K562 (cell line): ENCODE results near the gene ELAVL3. TPM values are rescaled to one million over a fixed set of nuclear protein-coding genes. Genes with fewer than 3 reads are reported as not detected.

ENCODE experiments used
- ATAC-seq: fragments of 200-7000 bp; cut with Tn5 transposase; 3 replicates; pipeline ENCODE4 v1.9.1; 2020; ENCODE audit warnings: moderate library complexity
- BruUV-seq: library from RNA; stranded (reverse); fragments of 400-500 nt; replicated peaks from 2 replicates; lab custom pipeline; 2021; lab: Mats Ljungman, UMichigan
- CTCF ChIA-PET: fragments of 300-600 bp; formaldehyde crosslinking; extraction: SDS; loops from one replicate; lab custom pipeline; 2021; ENCODE audit warnings: low intra/inter-chr PET ratio; lab: Yijun Ruan, JAX
- POLR2A ChIA-PET: fragments of 300-600, 350-650 bp; sonication (Branson Sonifier 250); formaldehyde crosslinking; extraction: SDS; loops from one replicate; lab custom pipeline; 2021; ENCODE audit warnings: antibody characterized with exemption, inconsistent platforms; lab: Yijun Ruan, JAX
- DNase-seq, 4 experiments: peaks; one replicate each; pipeline versions ENCODE4 v3.0.0 to v3.0.0-alpha.2; 2011 to 2018; ENCODE audit warnings: low spot score in 3 of 4, mixed read lengths in 3 of 4; ENCODE audit errors: extremely low read depth in 1 of 4
- FAIRE-seq: peaks from 2 replicates; lab custom pipeline; 2011; peaks lifted over from hg19 to GRCh38; lab: Jason Lieb, UNC
- H2AFZ ChIP-seq: 2 replicates; pipeline ENCODE4 v1.6.0; 2011; ENCODE audit warnings: low read depth, low read length, control low read depth, inconsistent platforms
- H3K27ac ChIP-seq: fragments of 200-600 bp; 3 replicates; pipeline ENCODE4 v1.8.0; 2011; ENCODE audit warnings: low read depth, mild to moderate bottlenecking, control low read depth, inconsistent platforms, low read length, moderate library complexity, mixed read lengths; ENCODE audit errors: extremely low read depth
- H3K27me3 ChIP-seq, 2 experiments: fragments of 300-600 bp in 1 of 2; 2 replicates in 1 of 2; 3 replicates in 1 of 2; pipeline versions ENCODE4 v1.6.0 to v1.8.0; 2011; ENCODE audit warnings: inconsistent platforms in 2 of 2, low read length in 2 of 2, mild to moderate bottlenecking in 1 of 2, mixed read lengths in 1 of 2, moderate library complexity in 1 of 2; ENCODE audit not compliant: control insufficient read depth in 2 of 2, insufficient read depth in 2 of 2
- H3K36me3 ChIP-seq: fragments of 300-600 bp; 3 replicates; pipeline ENCODE4 v1.8.0; 2011; ENCODE audit warnings: mild to moderate bottlenecking, low read length, inconsistent platforms; ENCODE audit not compliant: control insufficient read depth, insufficient read depth
- H3K4me1 ChIP-seq, 2 experiments: fragments of 200-600 bp in 1 of 2; replicated peaks in 1 of 2; 2 replicates in 1 of 2; 3 replicates in 1 of 2; pipeline versions ENCODE4 v1.5.1 to v1.8.0; 2011; ENCODE audit warnings: inconsistent platforms in 2 of 2, low read length in 2 of 2, mild to moderate bottlenecking in 1 of 2, mixed read lengths in 1 of 2, moderate library complexity in 1 of 2; ENCODE audit not compliant: control insufficient read depth in 2 of 2, insufficient read depth in 2 of 2
- H3K4me2 ChIP-seq: 2 replicates; pipeline ENCODE4 v1.6.1; 2011; ENCODE audit warnings: low read length, control low read depth, inconsistent platforms, mixed read lengths; ENCODE audit not compliant: insufficient read depth
- H3K4me3 ChIP-seq: fragments of 200-600 bp; sonication (generic), shearing (Covaris generic); 2 replicates; pipeline ENCODE4 v1.5.1; 2016; ENCODE audit warnings: control low read depth, inconsistent platforms
- H3K79me2 ChIP-seq: fragments of 200-600 bp; 3 replicates; pipeline ENCODE4 v1.8.0; 2011; ENCODE audit warnings: low read length, inconsistent platforms; ENCODE audit not compliant: control insufficient read depth, insufficient read depth
- H3K9ac ChIP-seq, 2 experiments: 2 replicates each; pipeline versions ENCODE4 v1.6.0 to v1.6.1; 2011; ENCODE audit warnings: low read depth in 2 of 2, low read length in 2 of 2, control low read depth in 1 of 2, inconsistent platforms in 1 of 2, mild to moderate bottlenecking in 1 of 2, mixed read lengths in 1 of 2; ENCODE audit not compliant: insufficient read depth in 1 of 2
- H3K9me1 ChIP-seq: one replicate; pipeline ENCODE4 v1.6.0; 2011; ENCODE audit warnings: inconsistent platforms, mild to moderate bottlenecking, low read length, moderate library complexity; ENCODE audit not compliant: control insufficient read depth, insufficient read depth
- H3K9me3 ChIP-seq: replicated peaks from 2 replicates; pipeline ENCODE4 v1.5.1; 2011; ENCODE audit warnings: low read depth, low read length, inconsistent platforms; ENCODE audit not compliant: control insufficient read depth, insufficient read depth
- H4K20me1 ChIP-seq: replicated peaks from 2 replicates; pipeline ENCODE4 v1.6.1; 2011; ENCODE audit warnings: low read length, inconsistent platforms, mixed read lengths; ENCODE audit not compliant: control insufficient read depth, insufficient read depth
- CBFA2T3 ChIP-seq: fragments of 450-650 bp; IDR thresholded peaks from 2 replicates; pipeline ENCODE4 v1.6.1; 2017
- CEBPG ChIP-seq, 3 experiments: fragments of 200-800 bp in 1 of 3; sonication (Bioruptor generic) in 1 of 3; sonication (generic) in 1 of 3; formaldehyde crosslinking in 1 of 3; IDR thresholded peaks in 2 of 3; conservative IDR thresholded peaks in 1 of 3; 2 replicates each; pipeline versions ENCODE4 v1.6.1 to v1.8.0; 2016 to 2022; ENCODE audit warnings: missing compliant biosample characterization in 2 of 3, missing genetic modification characterization in 2 of 3, mild to moderate bottlenecking in 1 of 3, missing genetic modification reagents in 1 of 3
- DDX20 ChIP-seq: fragments of 450-650 bp; IDR thresholded peaks from 2 replicates; pipeline ENCODE4 v1.6.1; 2016; ENCODE audit warnings: missing genetic modification characterization, low read depth, mild to moderate bottlenecking, missing compliant biosample characterization, moderate library complexity
- FOS ChIP-seq: IDR thresholded peaks from 3 replicates; pipeline ENCODE4 v1.6.1; 2011; ENCODE audit not compliant: insufficient read length; ENCODE audit errors: extremely low read depth
- FOSL1 ChIP-seq: fragments of 200-800 bp; sonication (Bioruptor generic); conservative IDR thresholded peaks from 2 replicates; pipeline ENCODE4 v1.6.1; 2016; ENCODE audit warnings: missing genetic modification characterization, missing compliant biosample characterization
- FOXA1 ChIP-seq: fragments of 450-650 bp; IDR thresholded peaks from 2 replicates; pipeline ENCODE4 v1.6.1; 2016; ENCODE audit warnings: mild to moderate bottlenecking, borderline replicate concordance
- L3MBTL2 ChIP-seq: fragments of 450-650 bp; IDR thresholded peaks from 2 replicates; pipeline ENCODE4 v1.6.1; 2016; ENCODE audit warnings: mild to moderate bottlenecking, moderate library complexity
- TEAD2 ChIP-seq: fragments of 450-650 bp; IDR thresholded peaks from 2 replicates; pipeline ENCODE4 v1.6.1; 2016; ENCODE audit warnings: missing genetic modification characterization, control low read depth, missing compliant biosample characterization
- TRIM28 ChIP-seq: fragments of 450-650 bp; IDR thresholded peaks from 2 replicates; pipeline ENCODE4 v1.6.1; 2017
- WGBS: fragments of 100-300 bp; shearing (Covaris generic); methylation state at CpG from one replicate; pipeline ENCODE4 v1.1.6; 2016; ENCODE audit warnings: low coverage, mixed read lengths; ENCODE audit not compliant: insufficient coverage; ENCODE audit errors: missing lambda C conversion rate; 5-methylcytosine and 5-hydroxymethylcytosine counted together
- in situ Hi-C: fragments of 300-500 bp; cut with MboI; formaldehyde crosslinking; loops from 4 replicates; pipeline ENCODE4 v1.15.0; 2018; ENCODE audit warnings: inconsistent platforms, mixed read lengths
- intact Hi-C: fragments of 100-400 bp; cut with micrococcal nuclease; formaldehyde crosslinking; loops from 2 replicates; pipeline ENCODE4 v1.14.2; 2022
- polyA plus RNA-seq, 8 experiments: library from polyadenylated mRNA; depleted of rRNA in 4 of 8; stranded (reverse) in 5 of 8; unstranded in 3 of 8; fragments of >200 nt; fragmentation: Nextera tagmentation in 2 of 8; fragmentation: Illumina TruSeq in 1 of 8; extraction: Ambion mirVana in 2 of 8; extraction: Trizol in 1 of 8; gene quantifications; 2 replicates each; pipeline versions ENCODE4 v1.2.1 to v1.2.3, GENCODE V29; 2011 to 2014; ENCODE audit warnings: inconsistent platforms in 1 of 8, missing spikeins in 1 of 8
- total RNA-seq, 7 experiments: library from RNA; depleted of rRNA in 6 of 7; stranded (reverse); fragments of >200 nt in 6 of 7; fragmentation: Illumina TruSeq in 2 of 7; extraction: Trizol in 2 of 7; gene quantifications; 2 replicates each; pipeline versions ENCODE4 v1.2.1 to v1.2.3, GENCODE V29; 2011 to 2021; ENCODE audit warnings: low replicate concordance in 1 of 7
- TF ChIP-seq, protein P1 (sequence below): sonication (generic); formaldehyde crosslinking; IDR thresholded peaks from 2 replicates; pipeline ENCODE4 v1.8.0; 2022; ENCODE audit warnings: mild to moderate bottlenecking, missing genetic modification reagents, borderline replicate concordance
- TF ChIP-seq, protein P2 (sequence below), 2 experiments: IDR thresholded peaks; 2 replicates each; pipeline ENCODE4 v1.6.1; 2011; ENCODE audit warnings: borderline replicate concordance in 1 of 2, control low read depth in 1 of 2, low read depth in 1 of 2, low read length in 1 of 2, mild to moderate bottlenecking in 1 of 2, mixed read lengths in 1 of 2, moderate library complexity in 1 of 2; ENCODE audit not compliant: insufficient read depth in 1 of 2, insufficient read length in 1 of 2, poor library complexity in 1 of 2, severe bottlenecking in 1 of 2; ENCODE audit errors: extremely low read depth in 1 of 2

The ELAVL3 gene
- total and polyA plus RNA-seq, 9 of the 15 experiments (the other 6 are each of a cell fraction or from before 2014, with no cell fraction given): not detected

DNA sequence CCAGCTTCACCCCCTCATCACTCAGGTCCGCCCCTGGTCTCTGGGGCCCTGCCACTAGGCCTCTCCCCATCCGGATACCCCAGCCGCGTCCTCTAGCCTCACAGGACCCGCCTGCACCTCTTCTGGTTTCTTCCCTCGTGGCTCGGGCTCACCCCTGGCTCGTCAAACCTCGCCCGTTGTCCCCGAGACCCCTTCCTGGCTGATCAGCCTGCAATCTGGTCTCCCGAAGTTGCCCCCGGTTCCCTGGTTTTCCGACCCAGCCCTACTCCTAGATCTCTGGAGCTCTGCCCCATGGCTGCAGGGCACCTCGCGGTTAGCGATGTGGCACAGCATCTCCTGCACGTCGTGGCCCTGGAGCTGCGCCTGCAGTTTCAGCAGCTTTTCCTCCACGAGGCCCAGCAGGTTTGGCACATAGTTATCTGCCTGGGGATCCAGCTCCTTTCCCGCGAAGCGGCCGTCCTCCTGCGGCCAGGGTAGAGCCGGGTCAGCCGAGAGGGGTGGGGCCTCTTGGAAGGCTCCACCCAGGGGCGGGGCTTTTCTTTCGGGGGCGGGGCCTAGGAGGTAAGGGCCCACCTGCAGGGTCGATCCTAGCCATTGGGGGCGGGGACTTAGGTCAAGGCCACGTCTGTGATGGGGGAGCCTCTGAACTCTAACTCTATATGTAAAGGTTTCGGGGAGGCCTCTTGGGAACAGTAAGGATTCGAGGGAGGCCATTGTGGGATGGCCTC, 59.3 kb downstream of the ELAVL3 start:
- peak; percentile 75 for FAIRE-seq
- no peaks in the 10 kb centered on the region for H3K79me2 ChIP-seq
- peak overlapping the region; percentile 56 for H2AFZ ChIP-seq
- CTCF ChIA-PET: no interaction called here
- no peaks in the 10 kb centered on the region for H3K9me1 ChIP-seq
- H3K9ac ChIP-seq: peak overlapping the region in 1 of 2 experiments; percentile 76; a peak in 2 of 4 replicates
- no peak overlapping the region for H3K27ac ChIP-seq
- 40% methylated on average over 28 of the region's 36 CpGs for WGBS
- DNase-seq: peak; percentile 59 to 89 (median 86)
- no peak overlapping the region for H3K4me2 ChIP-seq
- ATAC-seq: peak; percentile 90
- in situ Hi-C loops: no loop called here
- intact Hi-C loops: no loop called here
- no peaks in the 10 kb centered on the region for H3K36me3 ChIP-seq
- H3K4me3 ChIP-seq: no peak overlapping the region
- no TSS peak for BruUV-seq
- POLR2A ChIA-PET: interaction anchor here (0.7 to 1.2 kb wide), 3 partner anchors 46 to 346 kb away, joined by 3 to 5 read pairs (median 3); no protein-coding TSS in a partner anchor
- H4K20me1 ChIP-seq: no peaks in the 10 kb centered on the region
- peaks cover 2 to 65% of the 10 kb centered on the region in 2 experiments; a peak in 3 of 5 replicates for H3K4me1 ChIP-seq
- H3K27me3 ChIP-seq: peaks cover 2 to 23% of the 10 kb centered on the region in 2 experiments; a peak in 3 of 5 replicates
- H3K9me3 ChIP-seq: no peaks in the 10 kb centered on the region; the same call in 1 of the 2 replicates
- TF ChIP-seq CBFA2T3: no peak
- TF ChIP-seq, protein P1, sequence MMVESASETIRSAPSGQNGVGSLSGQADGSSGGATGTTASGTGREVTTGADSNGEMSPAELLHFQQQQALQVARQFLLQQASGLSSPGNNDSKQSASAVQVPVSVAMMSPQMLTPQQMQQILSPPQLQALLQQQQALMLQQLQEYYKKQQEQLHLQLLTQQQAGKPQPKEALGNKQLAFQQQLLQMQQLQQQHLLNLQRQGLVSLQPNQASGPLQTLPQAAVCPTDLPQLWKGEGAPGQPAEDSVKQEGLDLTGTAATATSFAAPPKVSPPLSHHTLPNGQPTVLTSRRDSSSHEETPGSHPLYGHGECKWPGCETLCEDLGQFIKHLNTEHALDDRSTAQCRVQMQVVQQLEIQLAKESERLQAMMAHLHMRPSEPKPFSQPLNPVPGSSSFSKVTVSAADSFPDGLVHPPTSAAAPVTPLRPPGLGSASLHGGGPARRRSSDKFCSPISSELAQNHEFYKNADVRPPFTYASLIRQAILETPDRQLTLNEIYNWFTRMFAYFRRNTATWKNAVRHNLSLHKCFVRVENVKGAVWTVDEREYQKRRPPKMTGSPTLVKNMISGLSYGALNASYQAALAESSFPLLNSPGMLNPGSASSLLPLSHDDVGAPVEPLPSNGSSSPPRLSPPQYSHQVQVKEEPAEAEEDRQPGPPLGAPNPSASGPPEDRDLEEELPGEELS (CRISPR knock-in tag): no peak
- no peak for TF ChIP-seq FOS
- TF ChIP-seq CEBPG (CRISPR knock-in tag; IDR thresholded peaks at IDR 0.05): no peak
- no peak for TF ChIP-seq CEBPG (tag; conservative IDR thresholded peaks at IDR 0.05 in 1 of 2, IDR thresholded peaks at IDR 0.05 in 1 of 2)
- no peak for TF ChIP-seq FOXA1
- no peak for TF ChIP-seq DDX20
- TF ChIP-seq, protein P2, sequence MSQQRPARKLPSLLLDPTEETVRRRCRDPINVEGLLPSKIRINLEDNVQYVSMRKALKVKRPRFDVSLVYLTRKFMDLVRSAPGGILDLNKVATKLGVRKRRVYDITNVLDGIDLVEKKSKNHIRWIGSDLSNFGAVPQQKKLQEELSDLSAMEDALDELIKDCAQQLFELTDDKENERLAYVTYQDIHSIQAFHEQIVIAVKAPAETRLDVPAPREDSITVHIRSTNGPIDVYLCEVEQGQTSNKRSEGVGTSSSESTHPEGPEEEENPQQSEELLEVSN (IDR thresholded peaks at IDR 0.05; ENCODE audit: borderline replicate concordance in 1 of 2, extremely low read depth in 1 of 2, insufficient read depth in 1 of 2, insufficient read length in 1 of 2, low read depth in 1 of 2, low read length in 1 of 2, poor library complexity in 1 of 2, severe bottlenecking in 1 of 2): peak in 1 of 2 experiments; percentile 76
- peak; percentile 47; the same call in 1 of the 2 replicates for TF ChIP-seq L3MBTL2
- TF ChIP-seq TRIM28: no peak
- TF ChIP-seq TEAD2 (tag): no peak
- no peak for TF ChIP-seq FOSL1 (tag)
